ENCODE results near the gene NR4A2.

The NR4A2 gene

DNA sequence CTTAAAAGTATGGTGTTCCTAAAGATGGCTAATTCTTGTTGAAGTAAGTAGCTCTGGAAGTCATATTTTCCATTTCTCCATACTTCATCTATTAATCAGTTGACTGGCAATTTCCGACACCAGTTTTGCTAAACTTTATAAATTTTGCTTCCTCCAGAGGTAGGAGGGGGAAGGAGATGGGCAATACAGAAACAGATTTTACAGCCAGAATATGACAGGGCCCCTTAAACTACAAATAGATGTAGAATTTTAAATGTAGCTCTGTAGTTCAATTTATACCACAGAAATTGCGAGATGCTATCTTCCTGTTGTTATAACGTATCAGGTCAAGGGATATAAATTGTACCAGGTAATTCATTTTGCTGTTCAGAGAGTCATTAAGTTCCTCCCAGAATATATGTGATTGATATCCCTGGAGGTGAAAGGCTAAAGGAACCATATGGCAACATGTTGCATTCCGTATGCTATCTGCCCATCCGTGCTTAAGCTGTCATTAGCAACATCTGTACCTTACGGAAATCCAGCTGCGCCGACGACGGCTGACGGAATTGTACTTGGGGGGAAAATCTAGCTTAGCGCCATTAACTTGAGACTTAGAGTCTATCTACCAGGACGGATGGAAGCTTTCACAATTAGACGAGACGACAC is 8.4 kb upstream of the NR4A2 start:
- H3K4me3 ChIP-seq (ENCODE audit: insufficient read depth, low read length, poor library complexity, severe bottlenecking) = peak overlapping the region; percentile 76
- H3K27ac ChIP-seq (ENCODE audit: low read depth, low read length) = no peak overlapping the region
- no peaks in the 10 kb centered on the region for H3K79me2 ChIP-seq (ENCODE audit: insufficient read depth, low read length)
- no peaks in the 10 kb centered on the region for H4K20me1 ChIP-seq (ENCODE audit: low read depth, low read length)
- H3K27me3 ChIP-seq (ENCODE audit: low read length) = no peaks in the 10 kb centered on the region
- peaks cover 23% of the 10 kb centered on the region for H3F3A ChIP-seq (ENCODE audit: insufficient read depth)
- H3K36me3 ChIP-seq (ENCODE audit: low read length) = no peaks in the 10 kb centered on the region
- peak overlapping the region; percentile 100 for H2AFZ ChIP-seq (ENCODE audit: low read depth, low read length, severe bottlenecking)
- peak overlapping the region; percentile 66 for H3K4me2 ChIP-seq (ENCODE audit: low read depth, low read length, poor library complexity, severe bottlenecking)
- H3K9ac ChIP-seq (ENCODE audit: low read length) = peak overlapping the region; percentile 74
- H3K9me3 ChIP-seq (ENCODE audit: insufficient read depth, low read length) = no peaks in the 10 kb centered on the region
- TF ChIP-seq, protein P1, sequence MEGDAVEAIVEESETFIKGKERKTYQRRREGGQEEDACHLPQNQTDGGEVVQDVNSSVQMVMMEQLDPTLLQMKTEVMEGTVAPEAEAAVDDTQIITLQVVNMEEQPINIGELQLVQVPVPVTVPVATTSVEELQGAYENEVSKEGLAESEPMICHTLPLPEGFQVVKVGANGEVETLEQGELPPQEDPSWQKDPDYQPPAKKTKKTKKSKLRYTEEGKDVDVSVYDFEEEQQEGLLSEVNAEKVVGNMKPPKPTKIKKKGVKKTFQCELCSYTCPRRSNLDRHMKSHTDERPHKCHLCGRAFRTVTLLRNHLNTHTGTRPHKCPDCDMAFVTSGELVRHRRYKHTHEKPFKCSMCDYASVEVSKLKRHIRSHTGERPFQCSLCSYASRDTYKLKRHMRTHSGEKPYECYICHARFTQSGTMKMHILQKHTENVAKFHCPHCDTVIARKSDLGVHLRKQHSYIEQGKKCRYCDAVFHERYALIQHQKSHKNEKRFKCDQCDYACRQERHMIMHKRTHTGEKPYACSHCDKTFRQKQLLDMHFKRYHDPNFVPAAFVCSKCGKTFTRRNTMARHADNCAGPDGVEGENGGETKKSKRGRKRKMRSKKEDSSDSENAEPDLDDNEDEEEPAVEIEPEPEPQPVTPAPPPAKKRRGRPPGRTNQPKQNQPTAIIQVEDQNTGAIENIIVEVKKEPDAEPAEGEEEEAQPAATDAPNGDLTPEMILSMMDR (IDR thresholded peaks at IDR 0.05; ENCODE audit: insufficient read depth, low read length, poor library complexity, severe bottlenecking) = no peak
- TF ChIP-seq EZH2phosphoT487 (conservative IDR thresholded peaks at IDR 0.05; ENCODE audit: low read length) = no peak
- H3K9me2 ChIP-seq (replicated peaks; ENCODE audit: insufficient read depth, low read length) = no peaks in the 10 kb centered on the region

DNA sequence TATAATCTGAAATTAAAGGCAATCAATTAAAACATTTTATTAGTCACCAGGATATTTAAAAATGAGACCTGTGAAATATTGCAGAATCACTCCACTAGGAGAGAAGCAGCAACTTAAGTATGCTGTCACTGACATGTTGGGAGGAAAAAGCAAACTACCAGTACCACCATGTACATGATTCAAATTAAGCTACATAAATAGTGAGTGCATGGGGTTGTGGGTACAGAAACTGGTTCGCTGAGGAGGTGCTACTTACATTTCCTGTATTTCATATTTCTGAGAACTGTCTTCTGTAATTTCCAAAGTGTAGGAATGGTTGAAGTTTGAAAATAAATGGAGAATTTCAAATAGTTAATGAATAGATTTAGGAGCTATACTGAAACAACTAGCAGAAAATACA is 7.9 kb upstream of the NR4A2 start:
- peaks cover 23% of the 10 kb centered on the region for H3F3A ChIP-seq (ENCODE audit: insufficient read depth)
- H2AFZ ChIP-seq (ENCODE audit: low read depth, low read length, severe bottlenecking) = no peak overlapping the region
- no peaks in the 10 kb centered on the region for H3K27me3 ChIP-seq (ENCODE audit: low read length)
- H3K9me2 ChIP-seq (replicated peaks; ENCODE audit: insufficient read depth, low read length) = no peaks in the 10 kb centered on the region
- no peaks in the 10 kb centered on the region for H3K9me3 ChIP-seq (ENCODE audit: insufficient read depth, low read length)
- TF ChIP-seq, protein P1 (IDR thresholded peaks at IDR 0.05; ENCODE audit: insufficient read depth, low read length, poor library complexity, severe bottlenecking) = no peak
- TF ChIP-seq EZH2phosphoT487 (conservative IDR thresholded peaks at IDR 0.05; ENCODE audit: low read length) = no peak
- H3K27ac ChIP-seq (ENCODE audit: low read depth, low read length) = no peak overlapping the region
- H3K9ac ChIP-seq (ENCODE audit: low read length) = no peak overlapping the region
- no peak overlapping the region for H3K4me2 ChIP-seq (ENCODE audit: low read depth, low read length, poor library complexity, severe bottlenecking)
- H3K4me3 ChIP-seq (ENCODE audit: insufficient read depth, low read length, poor library complexity, severe bottlenecking) = no peak overlapping the region
- no peaks in the 10 kb centered on the region for H3K79me2 ChIP-seq (ENCODE audit: insufficient read depth, low read length)
- H3K36me3 ChIP-seq (ENCODE audit: low read length) = no peaks in the 10 kb centered on the region
- H4K20me1 ChIP-seq (ENCODE audit: low read depth, low read length) = no peaks in the 10 kb centered on the region

DNA sequence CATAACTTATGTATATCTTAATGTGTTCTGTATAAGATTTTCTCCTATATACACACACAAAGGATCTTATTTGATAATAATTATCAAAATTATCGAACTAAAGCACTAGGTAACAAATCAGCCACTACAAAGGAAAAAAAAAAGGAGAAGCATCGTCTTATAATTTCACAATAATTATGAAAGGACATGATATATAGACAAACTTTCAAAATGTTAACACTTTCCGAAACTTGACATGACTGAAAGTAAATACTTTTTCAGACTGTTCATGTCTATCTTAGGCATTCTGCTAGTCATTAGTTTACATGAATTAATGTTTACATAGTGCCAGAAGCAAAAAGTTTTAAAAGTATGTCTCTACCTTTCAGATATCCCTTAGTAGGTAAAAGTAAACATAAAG is 7.3 kb upstream of the NR4A2 start:
- no peak overlapping the region for H3K4me3 ChIP-seq (ENCODE audit: insufficient read depth, low read length, poor library complexity, severe bottlenecking)
- no peak overlapping the region for H2AFZ ChIP-seq (ENCODE audit: low read depth, low read length, severe bottlenecking)
- no peaks in the 10 kb centered on the region for H3K9me3 ChIP-seq (ENCODE audit: insufficient read depth, low read length)
- H4K20me1 ChIP-seq (ENCODE audit: low read depth, low read length) = no peaks in the 10 kb centered on the region
- no peak overlapping the region for H3K9ac ChIP-seq (ENCODE audit: low read length)
- H3K9me2 ChIP-seq (replicated peaks; ENCODE audit: insufficient read depth, low read length) = no peaks in the 10 kb centered on the region
- no peak overlapping the region for H3K4me2 ChIP-seq (ENCODE audit: low read depth, low read length, poor library complexity, severe bottlenecking)
- peaks cover 25% of the 10 kb centered on the region for H3F3A ChIP-seq (ENCODE audit: insufficient read depth)
- no peaks in the 10 kb centered on the region for H3K27me3 ChIP-seq (ENCODE audit: low read length)
- H3K79me2 ChIP-seq (ENCODE audit: insufficient read depth, low read length) = no peaks in the 10 kb centered on the region
- no peak for TF ChIP-seq EZH2phosphoT487 (conservative IDR thresholded peaks at IDR 0.05; ENCODE audit: low read length)
- TF ChIP-seq, protein P1 (IDR thresholded peaks at IDR 0.05; ENCODE audit: insufficient read depth, low read length, poor library complexity, severe bottlenecking) = no peak
- H3K27ac ChIP-seq (ENCODE audit: low read depth, low read length) = no peak overlapping the region
- H3K36me3 ChIP-seq (ENCODE audit: low read length) = no peaks in the 10 kb centered on the region
